ENCODE data around the gene ADIPOR2. TPM values are rescaled to one million over a fixed set of nuclear protein-coding genes. Genes with fewer than 3 reads are reported as not detected.

Gene ADIPOR2
- polyA plus RNA-seq, 3 donors, result 3.9 to 14.6 (median 6.2) TPM

DNA sequence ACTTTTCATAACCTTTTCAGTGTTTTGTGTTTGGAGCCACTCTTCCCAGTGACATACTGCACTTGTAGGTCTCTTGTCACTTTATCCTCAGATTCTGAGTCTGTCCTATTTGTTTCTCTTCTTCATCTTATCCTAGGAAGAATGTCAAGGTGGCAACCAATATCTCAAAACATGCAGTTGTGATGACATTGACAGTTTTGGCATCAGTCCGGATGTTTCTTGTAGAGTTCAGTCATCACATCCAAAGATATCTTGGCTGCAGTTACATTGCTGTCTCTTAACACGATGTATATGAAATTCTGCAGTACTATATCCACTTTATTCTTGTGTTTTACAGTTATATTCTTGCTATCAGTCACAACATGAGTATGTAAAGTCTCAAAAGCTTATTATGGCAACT lies 6.4 kb downstream of the ADIPOR2 start:
- intact Hi-C loops (cut with micrococcal nuclease), result no loop called here
- TF ChIP-seq, protein P1, sequence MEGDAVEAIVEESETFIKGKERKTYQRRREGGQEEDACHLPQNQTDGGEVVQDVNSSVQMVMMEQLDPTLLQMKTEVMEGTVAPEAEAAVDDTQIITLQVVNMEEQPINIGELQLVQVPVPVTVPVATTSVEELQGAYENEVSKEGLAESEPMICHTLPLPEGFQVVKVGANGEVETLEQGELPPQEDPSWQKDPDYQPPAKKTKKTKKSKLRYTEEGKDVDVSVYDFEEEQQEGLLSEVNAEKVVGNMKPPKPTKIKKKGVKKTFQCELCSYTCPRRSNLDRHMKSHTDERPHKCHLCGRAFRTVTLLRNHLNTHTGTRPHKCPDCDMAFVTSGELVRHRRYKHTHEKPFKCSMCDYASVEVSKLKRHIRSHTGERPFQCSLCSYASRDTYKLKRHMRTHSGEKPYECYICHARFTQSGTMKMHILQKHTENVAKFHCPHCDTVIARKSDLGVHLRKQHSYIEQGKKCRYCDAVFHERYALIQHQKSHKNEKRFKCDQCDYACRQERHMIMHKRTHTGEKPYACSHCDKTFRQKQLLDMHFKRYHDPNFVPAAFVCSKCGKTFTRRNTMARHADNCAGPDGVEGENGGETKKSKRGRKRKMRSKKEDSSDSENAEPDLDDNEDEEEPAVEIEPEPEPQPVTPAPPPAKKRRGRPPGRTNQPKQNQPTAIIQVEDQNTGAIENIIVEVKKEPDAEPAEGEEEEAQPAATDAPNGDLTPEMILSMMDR (IDR thresholded peaks at IDR 0.05), result no peak
- Histone ChIP-seq H2AFZ (ENCODE audit: insufficient read depth, low read depth, low read length, poor library complexity, severe bottlenecking) (no peak overlapping the region), H3K27ac (ENCODE audit: low read depth in 1 of 2, low read length in 2 of 2) (peak overlapping the region in 1 of 2 donors; percentile 32), H3K79me2 (ENCODE audit: insufficient read depth, low read length) (peaks cover 100% of the 10 kb centered on the region), H3K9ac (ENCODE audit: insufficient read depth, low read length, poor library complexity, severe bottlenecking) (no peak overlapping the region), H3K4me1 (ENCODE audit: control insufficient read depth in 1 of 2, insufficient read depth in 2 of 2, low read length in 2 of 2) (peaks cover 24 to 27% of the 10 kb centered on the region in 2 donors), H3K9me3 (replicated peaks in 1 of 2; ENCODE audit: control insufficient read depth in 1 of 2, insufficient read depth in 1 of 2, low read length in 2 of 2) (no peaks in the 10 kb centered on the region), H3K27me3 (ENCODE audit: control insufficient read depth in 2 of 2, insufficient read depth in 2 of 2, low read length in 2 of 2) (no peaks in the 10 kb centered on the region), H4K20me1 (ENCODE audit: insufficient read depth, low read length) (peaks cover 94% of the 10 kb centered on the region), H3K36me3 (replicated peaks in 1 of 2; ENCODE audit: control insufficient read depth in 1 of 2, insufficient read depth in 2 of 2, low read length in 2 of 2) (no peaks in the 10 kb centered on the region), H3K4me3 (replicated peaks in 1 of 3; ENCODE audit: low read depth in 2 of 3, low read length in 3 of 3) (no peak overlapping the region), H3K4me2 (replicated peaks; ENCODE audit: extremely low read depth, low read length, poor library complexity, severe bottlenecking) (no peak overlapping the region)
- Mint-ChIP-seq H3K27me3 (ENCODE audit: low read depth in 3 of 3) (no peaks in the 10 kb centered on the region), H3K27ac (no peak overlapping the region), H3K9me3 (no peaks in the 10 kb centered on the region), H3K4me3 (no peak overlapping the region), H3K4me1 (peaks cover 61% of the 10 kb centered on the region), H3K36me3 (peaks cover 5 to 23% of the 10 kb centered on the region in 2 donors)
- DNase-seq, result no peak
- no CpG with 5 or more reads among the region's 2 CpGs for WGBS (ENCODE audit: insufficient coverage)

DNA sequence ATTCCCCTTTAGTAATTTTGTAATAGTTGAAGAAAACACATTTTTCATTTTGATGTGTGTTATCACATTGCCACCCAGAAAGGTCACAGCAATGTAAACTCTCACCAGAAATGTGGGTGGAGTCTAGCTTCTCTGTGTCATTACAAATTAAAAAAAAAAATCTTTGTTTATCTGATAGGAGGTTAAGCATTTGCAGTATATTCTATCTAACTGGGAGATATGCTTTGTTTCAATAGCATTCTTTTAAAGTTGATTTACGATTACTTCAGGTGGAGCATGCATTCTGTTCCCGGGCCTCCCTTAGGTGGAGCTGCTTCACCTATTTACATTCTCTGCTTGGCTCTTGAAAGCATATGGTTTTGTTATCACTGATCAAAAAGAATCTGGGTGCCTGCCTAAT lies 7.8 kb downstream of the ADIPOR2 start:
- Histone ChIP-seq H3K4me2 (replicated peaks; ENCODE audit: extremely low read depth, low read length, poor library complexity, severe bottlenecking) (no peak overlapping the region), H3K27me3 (ENCODE audit: control insufficient read depth in 2 of 2, insufficient read depth in 2 of 2, low read length in 2 of 2) (no peaks in the 10 kb centered on the region), H2AFZ (ENCODE audit: insufficient read depth, low read depth, low read length, poor library complexity, severe bottlenecking) (no peak overlapping the region), H4K20me1 (ENCODE audit: insufficient read depth, low read length) (peaks cover 98% of the 10 kb centered on the region), H3K9ac (ENCODE audit: insufficient read depth, low read length, poor library complexity, severe bottlenecking) (no peak overlapping the region), H3K27ac (ENCODE audit: low read depth in 1 of 2, low read length in 2 of 2) (no peak overlapping the region), H3K79me2 (ENCODE audit: insufficient read depth, low read length) (peaks cover 100% of the 10 kb centered on the region), H3K36me3 (replicated peaks in 1 of 2; ENCODE audit: control insufficient read depth in 1 of 2, insufficient read depth in 2 of 2, low read length in 2 of 2) (no peaks in the 10 kb centered on the region), H3K4me3 (replicated peaks in 1 of 3; ENCODE audit: low read depth in 2 of 3, low read length in 3 of 3) (no peak overlapping the region), H3K4me1 (ENCODE audit: control insufficient read depth in 1 of 2, insufficient read depth in 2 of 2, low read length in 2 of 2) (peaks cover 11 to 18% of the 10 kb centered on the region in 2 donors), H3K9me3 (replicated peaks in 1 of 2; ENCODE audit: control insufficient read depth in 1 of 2, insufficient read depth in 1 of 2, low read length in 2 of 2) (no peaks in the 10 kb centered on the region)
- intact Hi-C loops (cut with micrococcal nuclease), result no loop called here
- TF ChIP-seq, protein P1 (IDR thresholded peaks at IDR 0.05), result no peak
- DNase-seq, result no peak
- no peak overlapping the region for H3K27ac Mint-ChIP-seq
- H3K4me3 Mint-ChIP-seq, result no peak overlapping the region
- no CpG with 5 or more reads among the region's 2 CpGs for WGBS (ENCODE audit: insufficient coverage)
- H3K36me3 Mint-ChIP-seq, result peaks cover 5 to 23% of the 10 kb centered on the region in 2 donors
- H3K9me3 Mint-ChIP-seq, result no peaks in the 10 kb centered on the region
- peaks cover 55% of the 10 kb centered on the region for H3K4me1 Mint-ChIP-seq
- H3K27me3 Mint-ChIP-seq (ENCODE audit: low read depth in 3 of 3), result no peaks in the 10 kb centered on the region
